Kidney (tissue), 14 donors: ENCODE data around the gene AKR7A2. TPM values are rescaled to one million over a fixed set of nuclear protein-coding genes. Genes with fewer than 3 reads are reported as not detected.
A peak's percentile ranks its signal among the peaks of the same experiment; 100 is the strongest.

Experiments used
- DNase-seq, 5 donors: peaks; one replicate each; pipeline ENCODE4 v3.0.0-alpha.2; 2013 to 2020
- FAIRE-seq: peaks from 2 replicates; lab custom pipeline; 2012; peaks lifted over from hg19 to GRCh38; lab: Jason Lieb, UNC
- H3K27ac ChIP-seq, 2 donors: one replicate each; pipeline ENCODE4 v1.7.0; 2013; ENCODE audit warnings: low read depth in 2 of 2, low read length in 2 of 2, inconsistent platforms in 1 of 2
- H3K27me3 ChIP-seq: one replicate; pipeline ENCODE4 v1.7.1; 2013; ENCODE audit warnings: low read length, inconsistent platforms; ENCODE audit not compliant: control insufficient read depth, insufficient read depth
- H3K36me3 ChIP-seq, 3 donors: one replicate each; pipeline versions ENCODE4 v1.7.0 to v1.7.1; 2013; ENCODE audit warnings: low read length in 3 of 3, control low read depth in 1 of 3, inconsistent platforms in 1 of 3; ENCODE audit not compliant: insufficient read depth in 3 of 3, control insufficient read depth in 2 of 3
- H3K4me1 ChIP-seq, 3 donors: one replicate each; pipeline versions ENCODE4 v1.7.0 to v1.7.1; 2013; ENCODE audit warnings: low read length in 3 of 3, inconsistent platforms in 1 of 3, low read depth in 1 of 3; ENCODE audit not compliant: control insufficient read depth in 2 of 3, insufficient read depth in 2 of 3
- H3K4me3 ChIP-seq, 3 donors: one replicate each; pipeline versions ENCODE4 v1.7.0 to v1.8.1; 2013; ENCODE audit warnings: low read length in 3 of 3, control low read depth in 1 of 3, inconsistent platforms in 1 of 3
- H3K9ac ChIP-seq, 3 donors: one replicate each; pipeline versions ENCODE4 v1.7.0 to v1.7.1; 2013; ENCODE audit warnings: low read length in 3 of 3, control low read depth in 1 of 3, inconsistent platforms in 1 of 3
- H3K9me3 ChIP-seq, 3 donors: one replicate each; pipeline versions ENCODE4 v1.7.0 to v1.7.1; 2013; ENCODE audit warnings: low read length in 3 of 3, control low read depth in 1 of 3, inconsistent platforms in 1 of 3; ENCODE audit not compliant: control insufficient read depth in 2 of 3, insufficient read depth in 1 of 3
- CTCF ChIP-seq: IDR thresholded peaks from 3 replicates; pipeline ENCODE4 v1.5.1; 2012; ENCODE audit warnings: mild to moderate bottlenecking, moderate library complexity, borderline replicate concordance; ENCODE audit not compliant: insufficient read depth; ENCODE audit errors: extremely low read depth
- intact Hi-C: fragments of 100-400 bp; cut with DNase I; formaldehyde crosslinking; loops from one replicate; pipeline ENCODE4 v1.11.1; 2022
- polyA plus RNA-seq: library from polyadenylated mRNA; stranded (reverse); fragments of 350-450 nt; fragmentation: Illumina TruSeq; extraction: RNeasy Lipid Tissue Mini Kit (QIAGEN cat#74804); gene quantifications from one replicate; pipeline ENCODE4 v1.2.3, GENCODE V29; 2014; ENCODE audit warnings: low read depth, low replicate concordance; ENCODE audit not compliant: insufficient read depth
- total RNA-seq: library from RNA; stranded (reverse); fragmentation: NEBNext Ultra II Directional; extraction: Animal tissue kit (Norgen Biotek cat#: 25700); gene quantifications from one replicate; pipeline ENCODE4 v1.2.1, GENCODE V29; 2021
- donor health status: control.
- donor health status: control.
- donor health status: control.
- donor health status: control.
- donor health status: control.
- donor health status: DM: yes; HTN: yes; CAD: no.
- donor health status: Normal renal cell carcinoma (clear cell type).

Gene AKR7A2
- total and polyA plus RNA-seq, 2 donors from 2014 or later: 53.1 to 139 TPM

GRCh38 chr1:19345391-19345790 is 33.4 kb upstream of the AKR7A2 start:
- Histone ChIP-seq H3K9me3 (no peaks in the 10 kb centered on the region), H3K27me3 (no peaks in the 10 kb centered on the region), H3K27ac (no peak overlapping the region), H3K4me1 (peaks cover 0 to 3% (median 0%) of the 10 kb centered on the region in 3 donors), H3K36me3 (peaks cover 0 to 24% (median 7%) of the 10 kb centered on the region in 3 donors), H3K9ac (no peak overlapping the region), H3K4me3 (no peak overlapping the region)
- intact Hi-C loops: no loop called here
- DNase-seq: no peak
- TF ChIP-seq CTCF: no peak
- FAIRE-seq: no peak

- intact Hi-C loops: no loop called here
- Histone ChIP-seq H3K4me3 (no peak overlapping the region), H3K9me3 (no peaks in the 10 kb centered on the region), H3K9ac (no peak overlapping the region), H3K27me3 (no peaks in the 10 kb centered on the region), H3K27ac (no peak overlapping the region), H3K36me3 (peaks cover 0 to 20% (median 7%) of the 10 kb centered on the region in 3 donors), H3K4me1 (peaks cover 0 to 3% (median 0%) of the 10 kb centered on the region in 3 donors)
- no peak for DNase-seq
- TF ChIP-seq CTCF: no peak
- FAIRE-seq: no peak
Observed at GRCh38 chr1:19344831-19345230, 32.9 kb upstream of the AKR7A2 start.

GRCh38 chr1:19344372-19344810 is 32.4 kb upstream of the AKR7A2 start:
- peaks cover 0 to 17% (median 7%) of the 10 kb centered on the region in 3 donors for H3K36me3 ChIP-seq
- no peak for FAIRE-seq
- H3K27ac ChIP-seq: no peak overlapping the region
- no peak overlapping the region for H3K4me3 ChIP-seq
- H3K27me3 ChIP-seq: no peaks in the 10 kb centered on the region
- TF ChIP-seq CTCF: peak; percentile 82
- peak; percentile 51 to 78 (median 64) for DNase-seq
- intact Hi-C loops: no loop called here
- H3K4me1 ChIP-seq: peaks cover 0 to 3% (median 0%) of the 10 kb centered on the region in 3 donors
- no peaks in the 10 kb centered on the region for H3K9me3 ChIP-seq
- H3K9ac ChIP-seq: no peak overlapping the region
